ENCODE data around the gene TOPBP1.
A peak's percentile ranks its signal among the peaks of the same experiment; 100 is the strongest.

Gene TOPBP1

GRCh38 chr3:133663569-133664313 is 2.0 kb upstream of the TOPBP1 start:
- Histone ChIP-seq H3K27ac (ENCODE audit: low read depth, low read length) (no peak overlapping the region), H3K27me3 (ENCODE audit: insufficient read depth, low read length, poor library complexity) (no peaks in the 10 kb centered on the region), H2BK5ac (ENCODE audit: low read length) (no peak overlapping the region), H3K36me3 (ENCODE audit: control insufficient read depth, insufficient read depth, low read length) (no peaks in the 10 kb centered on the region), H2BK15ac (replicated peaks; ENCODE audit: low read depth) (no peak overlapping the region), H4K8ac (ENCODE audit: low read depth, low read length) (no peak overlapping the region), H3K4me3 (ENCODE audit: low read length) (no peak overlapping the region), H3K9ac (ENCODE audit: low read length) (no peak overlapping the region), H3K4me2 (ENCODE audit: low read length) (no peak overlapping the region), H3K23ac (ENCODE audit: low read length) (no peak overlapping the region), H3K4me1 (ENCODE audit: control insufficient read depth, low read depth, low read length) (no peaks in the 10 kb centered on the region), H3K56ac (ENCODE audit: low read length) (no peak overlapping the region), H2BK120ac (ENCODE audit: low read depth, low read length) (no peak overlapping the region), H3K79me2 (ENCODE audit: control insufficient read depth, insufficient read depth, low read length) (peaks cover 19% of the 10 kb centered on the region), H3K4ac (ENCODE audit: low read depth, low read length) (no peak overlapping the region), H3K18ac (ENCODE audit: low read length) (no peak overlapping the region), H4K5ac (ENCODE audit: low read length) (no peak overlapping the region), H2AK5ac (ENCODE audit: low read length) (no peak overlapping the region), H3K79me1 (ENCODE audit: low read length) (peaks cover 6% of the 10 kb centered on the region)
- WGBS (ENCODE audit: extremely low coverage, insufficient coverage, low lambda C conversion rate) = no CpG with 5 or more reads among the region's 7 CpGs
- peak; percentile 88 for DNase-seq

DNA sequence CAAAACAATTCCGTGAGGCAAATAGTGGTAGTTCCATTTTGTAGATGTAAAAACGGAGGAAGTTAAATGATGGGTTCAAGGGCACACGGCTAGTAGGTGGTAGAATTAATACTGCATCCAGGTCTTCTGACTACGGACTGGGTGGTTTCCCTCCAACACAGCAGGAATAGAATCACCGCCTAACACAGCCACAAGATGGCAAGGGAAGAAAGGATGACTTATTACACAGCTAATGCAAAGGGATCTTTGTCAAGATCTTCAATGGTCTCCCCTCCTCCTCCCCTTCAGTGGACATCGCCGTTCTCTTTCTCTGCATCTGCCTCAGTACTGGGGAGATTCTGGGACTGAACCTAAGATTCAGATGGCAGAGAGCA is 524 bp upstream of the TOPBP1 start:
- Histone ChIP-seq H4K8ac (ENCODE audit: low read depth, low read length) (no peak overlapping the region), H3K56ac (ENCODE audit: low read length) (peak overlapping the region; percentile 85), H3K79me2 (ENCODE audit: control insufficient read depth, insufficient read depth, low read length) (peaks cover 21% of the 10 kb centered on the region), H3K18ac (ENCODE audit: low read length) (no peak overlapping the region), H3K23ac (ENCODE audit: low read length) (no peak overlapping the region), H2BK120ac (ENCODE audit: low read depth, low read length) (no peak overlapping the region), H2BK5ac (ENCODE audit: low read length) (no peak overlapping the region), H3K4me3 (ENCODE audit: low read length) (peak overlapping the region; percentile 50), H3K4ac (ENCODE audit: low read depth, low read length) (no peak overlapping the region), H3K27me3 (ENCODE audit: insufficient read depth, low read length, poor library complexity) (no peaks in the 10 kb centered on the region), H2AK5ac (ENCODE audit: low read length) (no peak overlapping the region), H3K4me2 (ENCODE audit: low read length) (peak overlapping the region; percentile 10), H3K27ac (ENCODE audit: low read depth, low read length) (no peak overlapping the region), H3K4me1 (ENCODE audit: control insufficient read depth, low read depth, low read length) (no peaks in the 10 kb centered on the region), H3K36me3 (ENCODE audit: control insufficient read depth, insufficient read depth, low read length) (no peaks in the 10 kb centered on the region), H3K79me1 (ENCODE audit: low read length) (peaks cover 6% of the 10 kb centered on the region), H2BK15ac (replicated peaks; ENCODE audit: low read depth) (no peak overlapping the region), H3K9ac (ENCODE audit: low read length) (peak overlapping the region; percentile 72), H4K5ac (ENCODE audit: low read length) (no peak overlapping the region)
- no CpG with 5 or more reads among the region's 7 CpGs for WGBS (ENCODE audit: extremely low coverage, insufficient coverage, low lambda C conversion rate)
- DNase-seq = peak; percentile 65

DNA sequence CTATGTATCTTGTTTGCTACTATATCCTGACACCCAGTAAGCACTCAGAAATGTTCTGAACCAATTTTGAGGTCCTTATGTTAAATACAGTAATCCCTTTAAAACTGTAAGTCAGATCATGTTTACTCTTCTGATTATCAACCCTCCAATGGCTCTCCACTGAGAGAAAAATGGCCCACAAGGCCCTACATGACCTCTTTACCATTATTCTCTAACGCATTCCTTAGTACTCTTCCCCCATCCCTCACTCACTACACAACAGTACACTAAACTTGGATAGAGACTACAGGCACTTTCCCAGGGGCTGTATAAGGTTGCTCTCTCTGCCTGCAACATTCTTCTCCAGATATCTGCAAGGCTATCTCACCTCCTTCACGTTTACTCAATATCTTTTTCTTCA is 1.9 kb downstream of the TOPBP1 start:
- Histone ChIP-seq H3K23ac (ENCODE audit: low read length) (no peak overlapping the region), H3K27ac (ENCODE audit: low read depth, low read length) (no peak overlapping the region), H4K8ac (ENCODE audit: low read depth, low read length) (no peak overlapping the region), H3K18ac (ENCODE audit: low read length) (no peak overlapping the region), H3K27me3 (ENCODE audit: insufficient read depth, low read length, poor library complexity) (no peaks in the 10 kb centered on the region), H3K4ac (ENCODE audit: low read depth, low read length) (no peak overlapping the region), H2AK5ac (ENCODE audit: low read length) (no peak overlapping the region), H2BK15ac (replicated peaks; ENCODE audit: low read depth) (no peak overlapping the region), H2BK5ac (ENCODE audit: low read length) (no peak overlapping the region), H3K9ac (ENCODE audit: low read length) (peak overlapping the region; percentile 47), H3K79me1 (ENCODE audit: low read length) (peaks cover 6% of the 10 kb centered on the region), H3K36me3 (ENCODE audit: control insufficient read depth, insufficient read depth, low read length) (peaks cover 3% of the 10 kb centered on the region), H2BK120ac (ENCODE audit: low read depth, low read length) (no peak overlapping the region), H3K4me2 (ENCODE audit: low read length) (no peak overlapping the region), H3K4me3 (ENCODE audit: low read length) (no peak overlapping the region), H3K79me2 (ENCODE audit: control insufficient read depth, insufficient read depth, low read length) (peaks cover 21% of the 10 kb centered on the region), H3K4me1 (ENCODE audit: control insufficient read depth, low read depth, low read length) (no peaks in the 10 kb centered on the region), H4K5ac (ENCODE audit: low read length) (no peak overlapping the region), H3K56ac (ENCODE audit: low read length) (no peak overlapping the region)
- no peak for DNase-seq
- 100% methylated on average over 1 of the region's 2 CpGs for WGBS (ENCODE audit: extremely low coverage, insufficient coverage, low lambda C conversion rate)

- Histone ChIP-seq H3K4ac (ENCODE audit: low read depth, low read length) (no peak overlapping the region), H2AK5ac (ENCODE audit: low read length) (no peak overlapping the region), H3K79me1 (ENCODE audit: low read length) (peaks cover 4% of the 10 kb centered on the region), H3K4me1 (ENCODE audit: control insufficient read depth, low read depth, low read length) (no peaks in the 10 kb centered on the region), H3K79me2 (ENCODE audit: control insufficient read depth, insufficient read depth, low read length) (peaks cover 16% of the 10 kb centered on the region), H3K23ac (ENCODE audit: low read length) (no peak overlapping the region), H3K56ac (ENCODE audit: low read length) (no peak overlapping the region), H3K18ac (ENCODE audit: low read length) (no peak overlapping the region), H2BK15ac (replicated peaks; ENCODE audit: low read depth) (no peak overlapping the region), H2BK5ac (ENCODE audit: low read length) (no peak overlapping the region), H3K27me3 (ENCODE audit: insufficient read depth, low read length, poor library complexity) (no peaks in the 10 kb centered on the region), H3K4me2 (ENCODE audit: low read length) (no peak overlapping the region), H2BK120ac (ENCODE audit: low read depth, low read length) (no peak overlapping the region), H3K9ac (ENCODE audit: low read length) (no peak overlapping the region), H3K27ac (ENCODE audit: low read depth, low read length) (no peak overlapping the region), H4K8ac (ENCODE audit: low read depth, low read length) (no peak overlapping the region), H3K4me3 (ENCODE audit: low read length) (no peak overlapping the region), H3K36me3 (ENCODE audit: control insufficient read depth, insufficient read depth, low read length) (peaks cover 3% of the 10 kb centered on the region), H4K5ac (ENCODE audit: low read length) (no peak overlapping the region)
- no peak for DNase-seq
- WGBS (ENCODE audit: extremely low coverage, insufficient coverage, low lambda C conversion rate) = no CpG with 5 or more reads among the region's 4 CpGs
These were observed 5.8 kb downstream of the TOPBP1 start for GRCh38 chr3:133655731-133656515.

DNA sequence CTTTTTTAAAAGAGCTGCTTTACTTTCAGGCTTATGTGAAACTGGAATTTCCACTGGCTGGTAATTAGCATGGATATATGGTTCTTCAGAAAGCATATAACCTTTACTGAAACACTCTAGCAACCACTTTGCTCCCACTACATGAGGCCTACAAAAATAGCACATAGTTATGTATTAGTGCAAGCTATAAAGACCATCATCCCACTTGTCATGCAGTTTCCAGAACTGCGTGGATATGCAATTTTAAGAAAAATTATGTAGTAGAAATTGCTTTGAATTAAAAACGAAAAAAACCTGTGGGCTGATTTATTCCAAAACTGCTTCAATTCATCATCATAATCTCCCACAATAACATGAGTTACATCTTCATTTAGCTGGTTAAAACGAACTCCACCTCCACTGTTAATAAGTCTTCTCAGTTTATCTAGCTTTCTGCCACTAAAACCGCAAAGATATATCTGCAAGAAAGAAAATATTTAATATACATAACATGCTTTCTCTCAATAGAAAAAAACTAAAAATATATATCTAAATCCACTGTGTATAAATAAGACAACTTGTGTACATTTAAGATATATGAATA is 12.2 kb downstream of the TOPBP1 start:
- no peak overlapping the region for H3K56ac ChIP-seq (ENCODE audit: low read length)
- no peak overlapping the region for H3K4ac ChIP-seq (ENCODE audit: low read depth, low read length)
- no peak overlapping the region for H2BK5ac ChIP-seq (ENCODE audit: low read length)
- no peak overlapping the region for H3K4me2 ChIP-seq (ENCODE audit: low read length)
- H3K9ac ChIP-seq (ENCODE audit: low read length) = no peak overlapping the region
- DNase-seq = no peak
- H3K4me1 ChIP-seq (ENCODE audit: control insufficient read depth, low read depth, low read length) = no peaks in the 10 kb centered on the region
- H3K27ac ChIP-seq (ENCODE audit: low read depth, low read length) = no peak overlapping the region
- no peak overlapping the region for H2BK120ac ChIP-seq (ENCODE audit: low read depth, low read length)
- no peak overlapping the region for H4K8ac ChIP-seq (ENCODE audit: low read depth, low read length)
- H3K4me3 ChIP-seq (ENCODE audit: low read length) = no peak overlapping the region
- no peak overlapping the region for H2BK15ac ChIP-seq (replicated peaks; ENCODE audit: low read depth)
- H3K18ac ChIP-seq (ENCODE audit: low read length) = no peak overlapping the region
- WGBS (ENCODE audit: extremely low coverage, insufficient coverage, low lambda C conversion rate) = no CpG with 5 or more reads among the region's 4 CpGs
- H4K5ac ChIP-seq (ENCODE audit: low read length) = no peak overlapping the region
- no peak overlapping the region for H2AK5ac ChIP-seq (ENCODE audit: low read length)
- no peaks in the 10 kb centered on the region for H3K79me2 ChIP-seq (ENCODE audit: control insufficient read depth, insufficient read depth, low read length)
- no peaks in the 10 kb centered on the region for H3K79me1 ChIP-seq (ENCODE audit: low read length)
- no peak overlapping the region for H3K23ac ChIP-seq (ENCODE audit: low read length)
- no peaks in the 10 kb centered on the region for H3K27me3 ChIP-seq (ENCODE audit: insufficient read depth, low read length, poor library complexity)
- H3K36me3 ChIP-seq (ENCODE audit: control insufficient read depth, insufficient read depth, low read length) = peaks cover 2% of the 10 kb centered on the region

All from mesendoderm (in vitro differentiated cells).